CD4-positive, alpha-beta memory T cell (primary cell): Measurements from ENCODE around the gene SCN7A. TPM values are rescaled to one million over a fixed set of nuclear protein-coding genes. Genes with fewer than 3 reads are reported as not detected.

Source experiments
- CTCF ChIA-PET: fragments of 350-600 bp; sonication (Branson Sonifier 250); formaldehyde crosslinking; loops from one replicate; lab custom pipeline; 2021; ENCODE audit warnings: inconsistent platforms; ENCODE audit not compliant: partially characterized antibody; lab: Charles Lee
- POLR2A ChIA-PET: fragments of 350-600 bp; sonication (Branson Sonifier 250); formaldehyde crosslinking; loops from one replicate; lab custom pipeline; 2021; ENCODE audit not compliant: partially characterized antibody; lab: Charles Lee
- DNase-seq, 5 donors: peaks; one replicate each; pipeline versions ENCODE4 v3.0.0 to v3.0.0-alpha.2; 2020 to 2022; ENCODE audit warnings: mixed read lengths in 1 of 5
- H3K27ac ChIP-seq: one replicate; pipeline ENCODE4 v1.7.0; 2013; ENCODE audit warnings: low read depth, low read length
- H3K27me3 ChIP-seq: 2 replicates; pipeline ENCODE4 v1.7.0; 2013; ENCODE audit warnings: mild to moderate bottlenecking, low read length, moderate library complexity; ENCODE audit not compliant: insufficient read depth
- H3K36me3 ChIP-seq: 2 replicates; pipeline ENCODE4 v1.7.0; 2013; ENCODE audit warnings: mild to moderate bottlenecking, low read length, moderate library complexity; ENCODE audit not compliant: insufficient read depth
- H3K4me1 ChIP-seq: 2 replicates; pipeline ENCODE4 v1.7.0; 2013; ENCODE audit warnings: mild to moderate bottlenecking, low read length, moderate library complexity; ENCODE audit not compliant: insufficient read depth
- H3K4me3 ChIP-seq, 2 donors: one replicate each; pipeline ENCODE4 v1.7.0; 2013; ENCODE audit warnings: low read length in 2 of 2, mild to moderate bottlenecking in 1 of 2
- H3K9me3 ChIP-seq, 2 donors: one replicate each; pipeline ENCODE4 v1.7.0; 2013; ENCODE audit warnings: low read length in 2 of 2, control low read depth in 1 of 2; ENCODE audit not compliant: control insufficient read depth in 1 of 2
- H3K27ac Mint-ChIP-seq, 7 donors: one replicate each; pipeline ENCODE4 v1.8.0; 2020 to 2021; ENCODE audit warnings: mixed read lengths in 7 of 7, mild to moderate bottlenecking in 6 of 7, inconsistent platforms in 3 of 7, moderate library complexity in 3 of 7
- H3K27me3 Mint-ChIP-seq, 2 donors: one replicate each; pipeline ENCODE4 v1.8.0; 2020 to 2021; ENCODE audit warnings: mixed read lengths in 2 of 2
- H3K36me3 Mint-ChIP-seq, 2 donors: one replicate each; pipeline ENCODE4 v1.8.0; 2020 to 2021; ENCODE audit warnings: mixed read lengths in 2 of 2, inconsistent platforms in 1 of 2, mild to moderate bottlenecking in 1 of 2
- H3K4me1 Mint-ChIP-seq, 4 donors: one replicate each; pipeline ENCODE4 v1.8.0; 2020 to 2021; ENCODE audit warnings: mixed read lengths in 4 of 4, mild to moderate bottlenecking in 1 of 4
- H3K4me3 Mint-ChIP-seq, 8 donors: one replicate each; pipeline ENCODE4 v1.8.0; 2020 to 2021; ENCODE audit warnings: mixed read lengths in 8 of 8, mild to moderate bottlenecking in 7 of 8, moderate library complexity in 6 of 8, inconsistent platforms in 3 of 8
- H3K9me3 Mint-ChIP-seq, 8 donors: one replicate each; pipeline ENCODE4 v1.8.0; 2020 to 2021; ENCODE audit warnings: mixed read lengths in 8 of 8, mild to moderate bottlenecking in 5 of 8, inconsistent platforms in 3 of 8, moderate library complexity in 1 of 8
- intact Hi-C: fragments of 100-400 bp; cut with micrococcal nuclease; formaldehyde crosslinking; loops from one replicate; pipeline ENCODE4 v1.15.1; 2023
- polyA plus RNA-seq, 2 donors: library from polyadenylated mRNA; unstranded; fragments of 300-500 nt; fragmentation: Illumina TruSeq; gene quantifications; one replicate each; pipeline ENCODE4 v1.2.3, GENCODE V29; 2021
- total RNA-seq, 2 experiments: library from RNA; stranded (reverse); gene quantifications; one replicate each; pipeline ENCODE4 v1.2.3, GENCODE V29; 2021

SCN7A gene
- total and polyA plus RNA-seq, 4 experiments from 2014 or later, result not detected

DNA sequence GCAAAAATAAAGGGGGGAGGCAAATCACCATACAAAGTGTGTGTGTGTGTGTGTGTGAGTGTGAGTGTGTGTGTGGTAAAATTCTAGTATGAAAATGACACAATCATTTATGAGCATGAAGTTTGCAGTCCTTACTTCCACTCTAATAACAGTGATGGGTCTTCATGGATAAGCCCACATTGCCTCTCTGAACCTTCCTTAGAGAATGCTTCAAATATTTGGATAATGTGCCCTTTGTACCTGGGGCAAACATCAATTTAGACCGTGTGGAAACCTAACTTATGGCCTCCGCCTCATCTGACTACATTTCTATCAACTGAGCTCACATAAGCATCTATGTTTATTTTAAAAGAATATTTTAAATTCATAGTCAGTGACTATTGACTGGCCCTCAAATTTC is 122.0 kb downstream of the SCN7A start:
- Mint-ChIP-seq H3K36me3 (no peaks in the 10 kb centered on the region), H3K9me3 (peaks cover 0 to 4% (median 0%) of the 10 kb centered on the region in 8 donors), H3K27ac (no peak overlapping the region), H3K4me3 (no peak overlapping the region), H3K4me1 (peaks cover 0 to 8% (median 6%) of the 10 kb centered on the region in 4 donors), H3K27me3 (peaks cover 3 to 10% of the 10 kb centered on the region in 2 donors)
- H3K9me3 ChIP-seq, result no peaks in the 10 kb centered on the region
- ChIA-PET CTCF (no interaction called here), POLR2A (no interaction called here)
- no peaks in the 10 kb centered on the region for H3K36me3 ChIP-seq
- no peak overlapping the region for H3K27ac ChIP-seq
- no peaks in the 10 kb centered on the region for H3K27me3 ChIP-seq
- no peaks in the 10 kb centered on the region for H3K4me1 ChIP-seq
- intact Hi-C loops, result no loop called here
- no peak overlapping the region for H3K4me3 ChIP-seq
- no peak for DNase-seq

DNA sequence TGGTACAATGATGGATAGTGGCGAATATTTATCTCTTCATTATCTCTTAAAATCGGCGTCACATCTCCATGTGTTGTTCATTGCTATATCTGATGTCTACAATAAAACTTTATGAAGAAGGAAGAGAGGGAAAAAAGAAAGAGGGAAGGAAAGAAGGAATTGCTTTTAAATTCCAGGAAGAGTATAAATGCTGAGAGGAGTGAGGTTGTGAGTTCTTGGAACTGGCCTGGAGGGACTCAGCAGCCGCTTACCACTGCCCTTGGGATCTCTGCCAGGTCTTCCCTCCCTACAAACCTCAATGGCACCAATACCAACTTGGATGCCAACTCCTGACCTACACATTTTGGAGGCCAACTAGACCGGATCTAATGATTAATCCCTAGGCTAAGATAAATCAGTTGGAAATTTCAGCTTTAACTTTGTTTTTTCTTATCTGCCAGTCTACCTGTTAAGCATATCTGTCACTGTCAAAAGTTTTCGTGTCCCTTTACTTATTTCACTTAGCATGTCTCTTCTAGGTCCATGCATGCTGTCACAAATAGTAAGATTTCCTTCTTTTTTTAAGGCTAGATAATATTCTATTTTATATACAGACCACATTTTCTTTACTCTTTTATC is 128.1 kb downstream of the SCN7A start:
- Histone ChIP-seq H3K36me3 (no peaks in the 10 kb centered on the region), H3K27ac (no peak overlapping the region), H3K4me3 (no peak overlapping the region), H3K9me3 (no peaks in the 10 kb centered on the region), H3K4me1 (no peaks in the 10 kb centered on the region), H3K27me3 (no peaks in the 10 kb centered on the region)
- Mint-ChIP-seq H3K4me3 (no peak overlapping the region), H3K4me1 (no peaks in the 10 kb centered on the region), H3K9me3 (peaks cover 0 to 4% (median 0%) of the 10 kb centered on the region in 8 donors), H3K36me3 (no peaks in the 10 kb centered on the region), H3K27ac (no peak overlapping the region), H3K27me3 (no peaks in the 10 kb centered on the region)
- no peak for DNase-seq
- ChIA-PET CTCF (no interaction called here), POLR2A (no interaction called here)
- intact Hi-C loops, result no loop called here

DNA sequence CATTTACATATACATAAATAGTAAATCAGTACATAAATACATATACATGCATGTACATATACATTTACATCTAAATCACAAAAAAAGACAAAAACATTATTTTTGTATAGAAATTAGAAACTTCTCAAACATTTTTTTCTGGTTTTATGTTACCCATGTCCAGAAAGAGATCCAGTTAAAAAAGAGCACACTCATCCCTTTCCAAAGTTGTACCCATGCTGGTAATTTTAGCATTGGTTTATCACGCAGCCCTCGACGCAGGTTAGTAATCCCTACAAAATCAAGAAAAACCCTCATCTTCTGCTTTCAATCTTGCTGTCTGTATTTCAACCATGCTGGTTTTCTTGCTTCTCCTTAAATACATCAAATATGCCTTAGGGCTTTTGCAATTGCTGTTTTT is 128.8 kb downstream of the SCN7A start:
- Histone ChIP-seq H3K4me3 (no peak overlapping the region), H3K9me3 (no peaks in the 10 kb centered on the region), H3K4me1 (no peaks in the 10 kb centered on the region), H3K27ac (no peak overlapping the region), H3K27me3 (no peaks in the 10 kb centered on the region), H3K36me3 (no peaks in the 10 kb centered on the region)
- DNase-seq, result no peak
- CTCF ChIA-PET, result no interaction called here
- POLR2A ChIA-PET, result no interaction called here
- Mint-ChIP-seq H3K9me3 (peaks cover 0 to 4% (median 0%) of the 10 kb centered on the region in 8 donors), H3K4me1 (no peaks in the 10 kb centered on the region), H3K27ac (no peak overlapping the region), H3K27me3 (no peaks in the 10 kb centered on the region), H3K4me3 (no peak overlapping the region), H3K36me3 (no peaks in the 10 kb centered on the region)
- intact Hi-C loops, result no loop called here

DNA sequence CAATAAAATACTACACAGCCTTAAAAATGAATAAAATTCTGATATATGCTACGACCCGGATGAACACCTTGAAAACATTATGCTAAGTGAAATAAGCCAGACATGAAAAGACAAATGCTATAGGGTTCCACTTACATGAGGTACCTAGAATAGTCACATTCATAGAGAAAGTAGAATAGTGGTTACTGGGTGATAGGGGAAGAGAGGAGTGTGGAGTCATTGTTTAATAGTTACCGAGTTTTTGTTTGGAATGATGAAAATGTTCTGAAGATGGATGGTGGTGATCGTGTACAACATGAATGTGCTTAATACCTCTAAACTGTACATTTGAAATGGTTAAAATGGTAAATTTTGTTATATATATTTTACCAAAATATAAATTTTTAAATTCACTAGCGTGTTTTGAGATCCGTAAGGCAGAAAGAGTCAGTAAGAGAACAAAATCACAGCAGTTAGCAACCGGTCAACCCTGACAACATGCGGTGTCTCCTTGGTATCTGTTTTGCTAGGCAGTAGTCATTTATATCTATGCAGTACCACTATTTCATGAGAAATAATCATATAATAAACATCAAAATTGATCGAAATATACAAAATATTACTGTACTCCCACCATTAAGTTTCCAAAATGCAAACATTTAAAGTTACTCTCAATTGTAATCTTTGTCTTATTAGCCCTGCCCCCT is 129.4 kb downstream of the SCN7A start:
- H3K9me3 Mint-ChIP-seq, result peaks cover 0 to 4% (median 0%) of the 10 kb centered on the region in 8 donors
- POLR2A ChIA-PET, result no interaction called here
- H3K4me3 Mint-ChIP-seq, result no peak overlapping the region
- H3K27ac ChIP-seq, result no peak overlapping the region
- DNase-seq, result no peak
- H3K27me3 Mint-ChIP-seq, result no peaks in the 10 kb centered on the region
- intact Hi-C loops, result no loop called here
- no peaks in the 10 kb centered on the region for H3K36me3 Mint-ChIP-seq
- CTCF ChIA-PET, result no interaction called here
- no peaks in the 10 kb centered on the region for H3K9me3 ChIP-seq
- H3K4me1 Mint-ChIP-seq, result no peaks in the 10 kb centered on the region
- H3K4me1 ChIP-seq, result no peaks in the 10 kb centered on the region
- H3K27ac Mint-ChIP-seq, result no peak overlapping the region
- no peaks in the 10 kb centered on the region for H3K36me3 ChIP-seq
- no peaks in the 10 kb centered on the region for H3K27me3 ChIP-seq
- H3K4me3 ChIP-seq, result no peak overlapping the region

DNA sequence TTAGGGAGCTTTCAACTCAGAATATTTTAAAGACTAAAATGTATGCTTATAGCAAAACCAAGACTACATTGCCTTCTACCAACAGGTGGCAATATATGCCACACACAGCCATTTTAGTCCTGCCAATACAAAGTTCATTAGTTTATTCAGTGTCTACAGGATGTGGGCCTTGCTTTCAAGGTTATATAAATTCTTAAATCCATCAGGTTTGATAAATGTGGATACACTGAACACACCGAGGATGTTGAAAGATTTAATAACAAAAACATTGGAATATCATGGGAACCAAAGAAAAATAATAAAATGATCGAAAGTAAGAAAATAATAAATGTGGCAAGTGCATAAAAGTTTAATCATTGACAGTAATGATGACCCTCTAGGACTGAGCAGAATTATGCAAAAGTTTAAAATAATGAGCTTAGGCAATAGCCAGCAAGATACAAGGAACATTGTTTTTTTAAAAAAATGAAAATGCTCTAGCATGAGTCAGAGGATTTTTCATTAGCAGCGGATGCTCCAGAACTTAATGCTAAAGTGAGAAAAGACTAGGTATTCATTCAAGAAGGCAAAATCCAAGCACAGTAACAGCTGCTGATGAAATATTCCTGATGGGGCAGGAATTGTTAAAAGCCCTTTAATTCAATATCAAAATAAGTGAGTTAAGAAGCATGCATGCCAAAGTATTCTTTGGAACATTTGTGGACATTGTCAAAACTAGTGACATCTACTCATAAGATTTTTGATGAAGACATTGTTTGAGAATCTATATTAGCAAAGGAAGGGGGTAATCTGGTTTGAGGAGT is 132.5 kb downstream of the SCN7A start:
- Histone ChIP-seq H3K36me3 (no peaks in the 10 kb centered on the region), H3K4me1 (no peaks in the 10 kb centered on the region), H3K27me3 (no peaks in the 10 kb centered on the region), H3K27ac (no peak overlapping the region), H3K4me3 (no peak overlapping the region), H3K9me3 (no peaks in the 10 kb centered on the region)
- DNase-seq, result no peak
- CTCF ChIA-PET, result no interaction called here
- Mint-ChIP-seq H3K27ac (no peak overlapping the region), H3K27me3 (no peaks in the 10 kb centered on the region), H3K4me1 (no peaks in the 10 kb centered on the region), H3K9me3 (peaks cover 0 to 7% (median 0%) of the 10 kb centered on the region in 8 donors), H3K36me3 (no peaks in the 10 kb centered on the region), H3K4me3 (no peak overlapping the region)
- POLR2A ChIA-PET, result no interaction called here
- intact Hi-C loops, result no loop called here

DNA sequence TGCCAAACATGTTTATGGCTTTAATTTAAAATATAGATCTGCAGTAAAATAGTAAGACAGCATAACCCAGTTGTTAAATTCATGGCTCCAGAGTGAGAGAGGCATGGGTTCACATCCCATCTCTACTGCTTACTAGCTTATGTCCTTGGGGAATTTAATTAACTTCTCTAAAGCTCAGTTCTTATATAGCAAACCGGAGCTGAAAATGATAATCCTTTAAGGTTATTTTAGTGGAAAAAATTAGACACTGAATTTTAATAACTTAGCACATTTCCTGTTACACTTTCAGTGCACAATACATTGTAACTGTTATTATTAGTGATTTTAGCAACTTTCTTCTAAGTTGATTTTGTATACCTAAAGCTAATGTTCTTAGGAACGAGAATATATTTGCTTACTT is 133.1 kb downstream of the SCN7A start:
- Mint-ChIP-seq H3K9me3 (peaks cover 0 to 7% (median 0%) of the 10 kb centered on the region in 8 donors), H3K4me3 (no peak overlapping the region), H3K36me3 (no peaks in the 10 kb centered on the region), H3K27ac (no peak overlapping the region), H3K4me1 (no peaks in the 10 kb centered on the region), H3K27me3 (no peaks in the 10 kb centered on the region)
- no peak for DNase-seq
- Histone ChIP-seq H3K9me3 (no peaks in the 10 kb centered on the region), H3K4me3 (no peak overlapping the region), H3K27me3 (no peaks in the 10 kb centered on the region), H3K4me1 (no peaks in the 10 kb centered on the region), H3K27ac (no peak overlapping the region), H3K36me3 (no peaks in the 10 kb centered on the region)
- POLR2A ChIA-PET, result no interaction called here
- CTCF ChIA-PET, result no interaction called here
- intact Hi-C loops, result no loop called here

DNA sequence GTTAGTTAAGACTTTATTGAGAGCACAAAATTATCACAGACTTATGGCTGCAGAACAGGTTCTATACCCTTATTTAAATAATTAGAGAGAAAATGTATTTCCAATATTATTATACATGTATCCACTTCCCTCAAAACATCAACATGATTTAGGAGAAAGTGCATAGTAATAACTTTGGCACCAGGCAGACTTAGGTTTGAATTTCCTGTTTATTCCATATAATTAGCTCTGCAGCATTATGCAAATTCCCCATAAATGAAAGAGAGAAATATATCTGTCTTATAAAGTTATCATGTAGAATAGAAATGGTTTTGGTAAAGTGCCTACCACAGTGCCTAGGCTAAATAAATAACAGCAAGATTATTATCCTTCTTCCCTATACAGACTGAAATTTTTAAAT is 133.6 kb downstream of the SCN7A start:
- Histone ChIP-seq H3K27ac (no peak overlapping the region), H3K4me3 (no peak overlapping the region), H3K4me1 (no peaks in the 10 kb centered on the region), H3K36me3 (no peaks in the 10 kb centered on the region), H3K27me3 (no peaks in the 10 kb centered on the region), H3K9me3 (no peaks in the 10 kb centered on the region)
- H3K36me3 Mint-ChIP-seq, result no peaks in the 10 kb centered on the region
- intact Hi-C loops, result no loop called here
- no peak for DNase-seq
- no peak overlapping the region for H3K4me3 Mint-ChIP-seq
- H3K27me3 Mint-ChIP-seq, result no peaks in the 10 kb centered on the region
- ChIA-PET POLR2A (no interaction called here), CTCF (no interaction called here)
- H3K9me3 Mint-ChIP-seq, result peaks cover 0 to 7% (median 0%) of the 10 kb centered on the region in 8 donors
- no peak overlapping the region for H3K27ac Mint-ChIP-seq
- no peaks in the 10 kb centered on the region for H3K4me1 Mint-ChIP-seq
